K562 (cell line): ENCODE data around the gene HOXA7.

Experiments
- BRF1 ChIP-seq: IDR thresholded peaks from 3 replicates; pipeline ENCODE4 v1.6.1; 2011; ENCODE audit warnings: borderline replicate concordance, mild to moderate bottlenecking; ENCODE audit not compliant: insufficient read length; ENCODE audit errors: extremely low read depth
- CEBPB ChIP-seq: fragments of 450-650 bp; IDR thresholded peaks from 2 replicates; pipeline ENCODE4 v1.6.1; 2016; ENCODE audit warnings: missing genetic modification characterization, missing compliant biosample characterization
- JUN ChIP-seq, 2 experiments: sonication (generic) in 1 of 2; formaldehyde crosslinking in 1 of 2; IDR thresholded peaks; 2 replicates each; pipeline versions ENCODE4 v1.6.1 to v1.8.0; 2012 to 2022; ENCODE audit warnings: borderline replicate concordance in 2 of 2, mild to moderate bottlenecking in 2 of 2, improper control_type of control experiment in 1 of 2, low read depth in 1 of 2, low read length in 1 of 2, missing genetic modification reagents in 1 of 2
- MYNN ChIP-seq, 2 experiments: sonication (generic); formaldehyde crosslinking in 1 of 2; IDR thresholded peaks; 2 replicates each; pipeline versions ENCODE4 v1.5.0 to v1.6.1; 2016 to 2020; ENCODE audit warnings: antibody characterized with exemption in 1 of 2, missing genetic modification reagents in 1 of 2
- POLR2AphosphoS5 ChIP-seq: IDR thresholded peaks from 2 replicates; pipeline ENCODE4 v1.6.1; 2011; ENCODE audit warnings: mild to moderate bottlenecking, low read depth, low read length, moderate library complexity; ENCODE audit not compliant: control insufficient read depth, insufficient read depth
- SAP30 ChIP-seq: fragments of 200-600 bp; sonication (generic); IDR thresholded peaks from 2 replicates; pipeline ENCODE4 v1.6.1; 2012; ENCODE audit warnings: borderline replicate concordance, low read depth, mild to moderate bottlenecking, moderate library complexity, low read length, control low read depth, inconsistent platforms; ENCODE audit not compliant: insufficient read depth, poor library complexity, severe bottlenecking
- ZFP36 ChIP-seq: fragments of 150-350 bp; IDR thresholded peaks from 2 replicates; pipeline ENCODE4 v1.6.1; 2018; ENCODE audit warnings: low read length, low read depth; ENCODE audit not compliant: partially characterized antibody
- TF ChIP-seq, protein P1 (sequence below): sonication (generic); formaldehyde crosslinking; IDR thresholded peaks from 2 replicates; pipeline ENCODE4 v1.8.1; 2023; ENCODE audit warnings: mild to moderate bottlenecking, missing genetic modification reagents
- TF ChIP-seq, protein P2 (sequence below): fragments of 250-450 bp; sonication (Bioruptor Pico); IDR thresholded peaks from 2 replicates; pipeline ENCODE4 v1.8.0; 2022; ENCODE audit warnings: moderate library complexity, mild to moderate bottlenecking, inconsistent platforms
- TF ChIP-seq, protein P3 (sequence below), 3 experiments: IDR thresholded peaks in 2 of 3; conservative IDR thresholded peaks in 1 of 3; 2 replicates each; pipeline ENCODE4 v1.5.1; 2011 to 2012; ENCODE audit warnings: low read length in 3 of 3, mild to moderate bottlenecking in 3 of 3, control low read depth in 2 of 3, improper control_type of control experiment in 1 of 3, inconsistent platforms in 1 of 3, low read depth in 1 of 3, mixed read lengths in 1 of 3, moderate library complexity in 1 of 3; ENCODE audit not compliant: insufficient read depth in 2 of 3
- TF ChIP-seq, protein P4 (sequence below): fragments of 450-650 bp; IDR thresholded peaks from 2 replicates; pipeline ENCODE4 v1.6.1; 2016; ENCODE audit warnings: missing biosample characterization, missing genetic modification characterization
- TF ChIP-seq, protein P5 (sequence below): fragments of 450-650 bp; IDR thresholded peaks from 2 replicates; pipeline ENCODE4 v1.6.1; 2016; ENCODE audit warnings: low read depth
- TF ChIP-seq, protein P6 (sequence below): fragments of 250-450 bp; sonication (Bioruptor Pico); IDR thresholded peaks from 2 replicates; pipeline ENCODE4 v1.8.0; 2021; ENCODE audit warnings: mild to moderate bottlenecking, moderate library complexity

DNA sequence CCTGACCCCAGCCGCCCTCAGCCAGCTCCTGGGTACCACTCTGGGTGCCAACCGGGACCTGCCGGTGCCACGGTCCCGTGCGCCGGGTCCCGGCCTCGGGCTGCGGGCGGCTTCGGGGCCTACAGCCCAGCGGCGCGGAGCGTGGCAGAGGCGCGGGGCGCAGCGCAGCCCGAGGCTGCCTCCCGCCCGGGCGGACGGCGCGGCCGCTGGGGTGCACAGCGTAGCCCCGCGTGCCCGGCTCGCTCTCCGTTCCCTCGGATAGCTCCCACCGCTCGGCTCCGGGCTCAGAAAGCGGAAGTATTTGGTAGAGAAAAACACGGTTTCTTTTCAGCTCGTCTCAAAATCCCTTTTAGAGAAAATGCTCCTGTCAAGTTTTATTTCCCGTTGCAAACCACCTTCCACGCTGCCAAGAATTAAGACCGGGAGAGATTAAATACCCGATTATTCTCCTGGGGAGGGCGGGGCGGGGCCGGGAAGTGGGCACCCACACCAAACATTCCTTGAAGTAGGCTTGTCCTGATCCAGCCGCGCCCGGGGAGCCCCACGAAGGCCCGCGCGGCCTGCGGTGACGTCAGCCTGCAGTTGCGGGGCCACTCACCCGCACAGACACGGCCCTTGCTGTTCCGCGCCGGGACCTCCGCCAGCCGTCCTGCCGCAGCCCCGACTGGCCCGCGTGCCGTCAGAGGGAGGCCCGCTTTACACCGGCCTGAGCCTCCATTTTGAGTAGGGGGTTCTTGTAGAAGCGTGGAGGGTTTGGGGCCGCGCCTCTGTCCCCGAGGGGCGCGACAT is 36.3 kb upstream of the HOXA7 start:
- TF ChIP-seq ZFP36: no peak
- TF ChIP-seq JUN (IDR thresholded peaks at IDR 0.05; ENCODE audit: borderline replicate concordance, low read depth, low read length): no peak
- no peak for TF ChIP-seq JUN (CRISPR knock-in tag; IDR thresholded peaks at IDR 0.05; ENCODE audit: borderline replicate concordance)
- no peak for TF ChIP-seq BRF1
- no peak for TF ChIP-seq MYNN (IDR thresholded peaks at IDR 0.05)
- no peak for TF ChIP-seq MYNN (CRISPR knock-in tag; IDR thresholded peaks at IDR 0.05)
- no peak for TF ChIP-seq SAP30
- TF ChIP-seq, protein P1, sequence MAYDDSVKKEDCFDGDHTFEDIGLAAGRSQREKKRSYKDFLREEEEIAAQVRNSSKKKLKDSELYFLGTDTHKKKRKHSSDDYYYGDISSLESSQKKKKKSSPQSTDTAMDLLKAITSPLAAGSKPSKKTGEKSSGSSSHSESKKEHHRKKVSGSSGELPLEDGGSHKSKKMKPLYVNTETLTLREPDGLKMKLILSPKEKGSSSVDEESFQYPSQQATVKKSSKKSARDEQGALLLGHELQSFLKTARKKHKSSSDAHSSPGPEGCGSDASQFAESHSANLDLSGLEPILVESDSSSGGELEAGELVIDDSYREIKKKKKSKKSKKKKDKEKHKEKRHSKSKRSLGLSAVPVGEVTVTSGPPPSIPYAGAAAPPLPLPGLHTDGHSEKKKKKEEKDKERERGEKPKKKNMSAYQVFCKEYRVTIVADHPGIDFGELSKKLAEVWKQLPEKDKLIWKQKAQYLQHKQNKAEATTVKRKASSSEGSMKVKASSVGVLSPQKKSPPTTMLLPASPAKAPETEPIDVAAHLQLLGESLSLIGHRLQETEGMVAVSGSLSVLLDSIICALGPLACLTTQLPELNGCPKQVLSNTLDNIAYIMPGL (CRISPR knock-in tag): no peak
- TF ChIP-seq, protein P2, sequence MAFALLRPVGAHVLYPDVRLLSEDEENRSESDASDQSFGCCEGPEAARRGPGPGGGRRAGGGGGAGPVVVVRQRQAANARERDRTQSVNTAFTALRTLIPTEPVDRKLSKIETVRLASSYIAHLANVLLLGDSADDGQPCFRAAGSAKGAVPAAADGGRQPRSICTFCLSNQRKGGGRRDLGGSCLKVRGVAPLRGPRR (CRISPR knock-in tag): no peak
- no peak for TF ChIP-seq POLR2AphosphoS5
- no peak for TF ChIP-seq CEBPB (tag)
- TF ChIP-seq, protein P3, sequence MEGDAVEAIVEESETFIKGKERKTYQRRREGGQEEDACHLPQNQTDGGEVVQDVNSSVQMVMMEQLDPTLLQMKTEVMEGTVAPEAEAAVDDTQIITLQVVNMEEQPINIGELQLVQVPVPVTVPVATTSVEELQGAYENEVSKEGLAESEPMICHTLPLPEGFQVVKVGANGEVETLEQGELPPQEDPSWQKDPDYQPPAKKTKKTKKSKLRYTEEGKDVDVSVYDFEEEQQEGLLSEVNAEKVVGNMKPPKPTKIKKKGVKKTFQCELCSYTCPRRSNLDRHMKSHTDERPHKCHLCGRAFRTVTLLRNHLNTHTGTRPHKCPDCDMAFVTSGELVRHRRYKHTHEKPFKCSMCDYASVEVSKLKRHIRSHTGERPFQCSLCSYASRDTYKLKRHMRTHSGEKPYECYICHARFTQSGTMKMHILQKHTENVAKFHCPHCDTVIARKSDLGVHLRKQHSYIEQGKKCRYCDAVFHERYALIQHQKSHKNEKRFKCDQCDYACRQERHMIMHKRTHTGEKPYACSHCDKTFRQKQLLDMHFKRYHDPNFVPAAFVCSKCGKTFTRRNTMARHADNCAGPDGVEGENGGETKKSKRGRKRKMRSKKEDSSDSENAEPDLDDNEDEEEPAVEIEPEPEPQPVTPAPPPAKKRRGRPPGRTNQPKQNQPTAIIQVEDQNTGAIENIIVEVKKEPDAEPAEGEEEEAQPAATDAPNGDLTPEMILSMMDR (IDR thresholded peaks at IDR 0.05 in 2 of 3, conservative IDR thresholded peaks at IDR 0.05 in 1 of 3; ENCODE audit: insufficient read depth in 2 of 3, low read depth in 1 of 3, low read length in 3 of 3): no peak
- TF ChIP-seq, protein P4, sequence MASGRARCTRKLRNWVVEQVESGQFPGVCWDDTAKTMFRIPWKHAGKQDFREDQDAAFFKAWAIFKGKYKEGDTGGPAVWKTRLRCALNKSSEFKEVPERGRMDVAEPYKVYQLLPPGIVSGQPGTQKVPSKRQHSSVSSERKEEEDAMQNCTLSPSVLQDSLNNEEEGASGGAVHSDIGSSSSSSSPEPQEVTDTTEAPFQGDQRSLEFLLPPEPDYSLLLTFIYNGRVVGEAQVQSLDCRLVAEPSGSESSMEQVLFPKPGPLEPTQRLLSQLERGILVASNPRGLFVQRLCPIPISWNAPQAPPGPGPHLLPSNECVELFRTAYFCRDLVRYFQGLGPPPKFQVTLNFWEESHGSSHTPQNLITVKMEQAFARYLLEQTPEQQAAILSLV (tag): no peak
- TF ChIP-seq, protein P5, sequence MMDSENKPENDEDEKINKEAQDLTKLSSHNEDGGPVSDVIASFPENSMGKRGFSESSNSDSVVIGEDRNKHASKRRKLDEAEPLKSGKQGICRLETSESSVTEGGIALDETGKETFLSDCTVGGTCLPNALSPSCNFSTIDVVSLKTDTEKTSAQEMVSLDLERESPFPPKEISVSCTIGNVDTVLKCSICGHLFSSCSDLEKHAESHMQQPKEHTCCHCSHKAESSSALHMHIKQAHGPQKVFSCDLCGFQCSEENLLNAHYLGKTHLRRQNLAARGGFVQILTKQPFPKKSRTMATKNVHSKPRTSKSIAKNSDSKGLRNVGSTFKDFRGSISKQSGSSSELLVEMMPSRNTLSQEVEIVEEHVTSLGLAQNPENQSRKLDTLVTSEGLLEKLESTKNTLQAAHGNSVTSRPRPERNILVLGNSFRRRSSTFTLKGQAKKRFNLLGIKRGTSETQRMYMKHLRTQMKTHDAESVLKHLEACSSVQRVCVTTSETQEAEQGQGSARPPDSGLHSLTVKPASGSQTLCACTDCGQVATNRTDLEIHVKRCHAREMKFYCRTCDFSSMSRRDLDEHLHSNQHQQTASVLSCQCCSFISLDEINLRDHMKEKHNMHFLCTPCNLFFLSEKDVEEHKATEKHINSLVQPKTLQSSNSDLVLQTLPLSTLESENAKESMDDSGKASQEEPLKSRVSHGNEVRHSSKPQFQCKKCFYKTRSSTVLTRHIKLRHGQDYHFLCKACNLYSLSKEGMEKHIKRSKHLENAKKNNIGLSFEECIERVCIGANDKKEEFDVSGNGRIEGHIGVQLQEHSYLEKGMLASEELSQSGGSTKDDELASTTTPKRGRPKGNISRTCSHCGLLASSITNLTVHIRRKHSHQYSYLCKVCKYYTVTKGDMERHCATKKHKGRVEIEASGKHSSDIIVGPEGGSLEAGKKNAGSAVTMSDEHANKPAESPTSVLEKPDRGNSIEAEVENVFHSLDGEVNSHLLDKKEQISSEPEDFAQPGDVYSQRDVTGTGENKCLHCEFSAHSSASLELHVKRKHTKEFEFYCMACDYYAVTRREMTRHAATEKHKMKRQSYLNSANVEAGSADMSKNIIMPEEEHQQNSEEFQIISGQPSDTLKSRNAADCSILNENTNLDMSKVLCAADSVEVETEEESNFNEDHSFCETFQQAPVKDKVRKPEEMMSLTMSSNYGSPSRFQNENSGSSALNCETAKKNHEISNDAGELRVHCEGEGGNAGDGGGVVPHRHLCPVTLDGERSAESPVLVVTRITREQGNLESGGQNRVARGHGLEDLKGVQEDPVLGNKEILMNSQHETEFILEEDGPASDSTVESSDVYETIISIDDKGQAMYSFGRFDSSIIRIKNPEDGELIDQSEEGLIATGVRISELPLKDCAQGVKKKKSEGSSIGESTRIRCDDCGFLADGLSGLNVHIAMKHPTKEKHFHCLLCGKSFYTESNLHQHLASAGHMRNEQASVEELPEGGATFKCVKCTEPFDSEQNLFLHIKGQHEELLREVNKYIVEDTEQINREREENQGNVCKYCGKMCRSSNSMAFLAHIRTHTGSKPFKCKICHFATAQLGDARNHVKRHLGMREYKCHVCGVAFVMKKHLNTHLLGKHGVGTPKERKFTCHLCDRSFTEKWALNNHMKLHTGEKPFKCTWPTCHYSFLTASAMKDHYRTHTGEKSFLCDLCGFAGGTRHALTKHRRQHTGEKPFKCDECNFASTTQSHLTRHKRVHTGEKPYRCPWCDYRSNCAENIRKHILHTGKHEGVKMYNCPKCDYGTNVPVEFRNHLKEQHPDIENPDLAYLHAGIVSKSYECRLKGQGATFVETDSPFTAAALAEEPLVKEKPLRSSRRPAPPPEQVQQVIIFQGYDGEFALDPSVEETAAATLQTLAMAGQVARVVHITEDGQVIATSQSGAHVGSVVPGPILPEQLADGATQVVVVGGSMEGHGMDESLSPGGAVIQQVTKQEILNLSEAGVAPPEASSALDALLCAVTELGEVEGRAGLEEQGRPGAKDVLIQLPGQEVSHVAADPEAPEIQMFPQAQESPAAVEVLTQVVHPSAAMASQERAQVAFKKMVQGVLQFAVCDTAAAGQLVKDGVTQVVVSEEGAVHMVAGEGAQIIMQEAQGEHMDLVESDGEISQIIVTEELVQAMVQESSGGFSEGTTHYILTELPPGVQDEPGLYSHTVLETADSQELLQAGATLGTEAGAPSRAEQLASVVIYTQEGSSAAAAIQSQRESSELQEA: no peak
- TF ChIP-seq, protein P6, sequence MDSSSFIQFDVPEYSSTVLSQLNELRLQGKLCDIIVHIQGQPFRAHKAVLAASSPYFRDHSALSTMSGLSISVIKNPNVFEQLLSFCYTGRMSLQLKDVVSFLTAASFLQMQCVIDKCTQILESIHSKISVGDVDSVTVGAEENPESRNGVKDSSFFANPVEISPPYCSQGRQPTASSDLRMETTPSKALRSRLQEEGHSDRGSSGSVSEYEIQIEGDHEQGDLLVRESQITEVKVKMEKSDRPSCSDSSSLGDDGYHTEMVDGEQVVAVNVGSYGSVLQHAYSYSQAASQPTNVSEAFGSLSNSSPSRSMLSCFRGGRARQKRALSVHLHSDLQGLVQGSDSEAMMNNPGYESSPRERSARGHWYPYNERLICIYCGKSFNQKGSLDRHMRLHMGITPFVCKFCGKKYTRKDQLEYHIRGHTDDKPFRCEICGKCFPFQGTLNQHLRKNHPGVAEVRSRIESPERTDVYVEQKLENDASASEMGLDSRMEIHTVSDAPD (CRISPR knock-in tag): no peak
